SJCRH30 (cell line): Measurements from ENCODE around the gene PREX1. TPM values are rescaled to one million over a fixed set of nuclear protein-coding genes. Genes with fewer than 3 reads are reported as not detected.

Experiments used
- DNase-seq, 2 experiments: peaks; one replicate each; pipeline ENCODE4 v3.0.0-alpha.2; 2015 to 2020
- H3K27ac ChIP-seq: fragments of 250-450 bp; sonication (Bioruptor Pico); 2 replicates; pipeline ENCODE4 v1.5.1; 2020; ENCODE audit warnings: mild to moderate bottlenecking, moderate library complexity
- H3K27me3 ChIP-seq: fragments of 250-450 bp; sonication (Bioruptor Pico); 2 replicates; pipeline ENCODE4 v1.5.1; 2020; ENCODE audit warnings: mild to moderate bottlenecking, moderate library complexity
- H3K36me3 ChIP-seq: fragments of 250-450 bp; sonication (Bioruptor Pico); 2 replicates; pipeline ENCODE4 v1.5.1; 2020; ENCODE audit warnings: mild to moderate bottlenecking, moderate library complexity
- H3K4me1 ChIP-seq: fragments of 250-450 bp; sonication (Bioruptor Pico); 2 replicates; pipeline ENCODE4 v1.5.1; 2020; ENCODE audit warnings: mild to moderate bottlenecking, moderate library complexity
- H3K4me3 ChIP-seq: fragments of 250-450 bp; sonication (Bioruptor Pico); 2 replicates; pipeline ENCODE4 v1.5.1; 2020; ENCODE audit warnings: mild to moderate bottlenecking, moderate library complexity
- H3K9me3 ChIP-seq: fragments of 250-450 bp; sonication (Bioruptor Pico); replicated peaks from 2 replicates; pipeline ENCODE4 v1.5.1; 2020; ENCODE audit warnings: mild to moderate bottlenecking, moderate library complexity
- total RNA-seq: library from RNA; depleted of rRNA; stranded (reverse); fragments of >200 nt; shearing (Covaris generic); gene quantifications from 2 replicates; pipeline ENCODE4 v1.2.3, GENCODE V29; 2014

The PREX1 gene
- total RNA-seq, 1 experiment from 2014 or later = 88.9 TPM

GRCh38 chr20:48659858-48660257 lies 167.9 kb downstream of the PREX1 start:
- Histone ChIP-seq H3K27ac (no peak overlapping the region), H3K4me1 (peaks cover 10% of the 10 kb centered on the region; the same call in 1 of the 2 replicates), H3K36me3 (peaks cover 22% of the 10 kb centered on the region), H3K27me3 (no peaks in the 10 kb centered on the region), H3K9me3 (peaks cover 6% of the 10 kb centered on the region; the same call in 1 of the 2 replicates), H3K4me3 (no peak overlapping the region)
- no peak for DNase-seq

GRCh38 chr20:48658505-48658904 lies 169.3 kb downstream of the PREX1 start:
- no peaks in the 10 kb centered on the region for H3K27me3 ChIP-seq
- peaks cover 32% of the 10 kb centered on the region for H3K36me3 ChIP-seq
- no peak for DNase-seq
- H3K9me3 ChIP-seq = peaks cover 6% of the 10 kb centered on the region; the same call in 1 of the 2 replicates
- H3K27ac ChIP-seq = no peak overlapping the region
- H3K4me1 ChIP-seq = peaks cover 6% of the 10 kb centered on the region; the same call in 1 of the 2 replicates
- H3K4me3 ChIP-seq = no peak overlapping the region

GRCh38 chr20:48658198-48658476 lies 169.7 kb downstream of the PREX1 start:
- H3K27ac ChIP-seq = no peak overlapping the region
- H3K4me1 ChIP-seq = peaks cover 4% of the 10 kb centered on the region; the same call in 1 of the 2 replicates

GRCh38 chr20:48657426-48658197 lies 170.2 kb downstream of the PREX1 start:
- Histone ChIP-seq H3K9me3 (peaks cover 6% of the 10 kb centered on the region; the same call in 1 of the 2 replicates), H3K27ac (no peak overlapping the region), H3K27me3 (no peaks in the 10 kb centered on the region), H3K36me3 (peaks cover 38% of the 10 kb centered on the region), H3K4me3 (no peak overlapping the region), H3K4me1 (no peaks in the 10 kb centered on the region; the same call in 1 of the 2 replicates)
- DNase-seq = peak; percentile 75 to 96

More at GRCh38 chr20:48658198-48658476, 169.7 kb downstream of the PREX1 start:
- Histone ChIP-seq H3K27me3 (no peaks in the 10 kb centered on the region), H3K36me3 (peaks cover 34% of the 10 kb centered on the region), H3K4me3 (no peak overlapping the region), H3K9me3 (peaks cover 6% of the 10 kb centered on the region; the same call in 1 of the 2 replicates)
- DNase-seq = no peak

- peaks cover 6% of the 10 kb centered on the region; the same call in 1 of the 2 replicates for H3K9me3 ChIP-seq
- peaks cover 44% of the 10 kb centered on the region for H3K36me3 ChIP-seq
- H3K4me3 ChIP-seq = no peak overlapping the region
- DNase-seq = peak; percentile 47 to 49
- no peaks in the 10 kb centered on the region for H3K4me1 ChIP-seq
- no peaks in the 10 kb centered on the region for H3K27me3 ChIP-seq
- no peak overlapping the region for H3K27ac ChIP-seq
Observed at GRCh38 chr20:48656661-48657211, 171.1 kb downstream of the PREX1 start.

GRCh38 chr20:48656137-48656536 lies 171.7 kb downstream of the PREX1 start:
- Histone ChIP-seq H3K27ac (no peak overlapping the region), H3K9me3 (peaks cover 6% of the 10 kb centered on the region; the same call in 1 of the 2 replicates), H3K4me1 (no peaks in the 10 kb centered on the region), H3K27me3 (no peaks in the 10 kb centered on the region), H3K36me3 (peaks cover 50% of the 10 kb centered on the region), H3K4me3 (no peak overlapping the region)
- no peak for DNase-seq

GRCh38 chr20:48653706-48654051 lies 174.1 kb downstream of the PREX1 start:
- no peak overlapping the region for H3K27ac ChIP-seq
- H3K36me3 ChIP-seq = peaks cover 62% of the 10 kb centered on the region
- no peaks in the 10 kb centered on the region for H3K27me3 ChIP-seq
- no peaks in the 10 kb centered on the region for H3K9me3 ChIP-seq
- H3K4me1 ChIP-seq = no peaks in the 10 kb centered on the region
- no peak for DNase-seq
- H3K4me3 ChIP-seq = no peak overlapping the region

- H3K27ac ChIP-seq = no peak overlapping the region
- H3K9me3 ChIP-seq = no peaks in the 10 kb centered on the region
- H3K36me3 ChIP-seq = peaks cover 68% of the 10 kb centered on the region
- H3K4me3 ChIP-seq = no peak overlapping the region
- H3K27me3 ChIP-seq = no peaks in the 10 kb centered on the region
- no peaks in the 10 kb centered on the region for H3K4me1 ChIP-seq
- no peak for DNase-seq
Observed at GRCh38 chr20:48652961-48653705, 174.7 kb downstream of the PREX1 start.

- H3K27me3 ChIP-seq = no peaks in the 10 kb centered on the region
- peaks cover 73% of the 10 kb centered on the region for H3K36me3 ChIP-seq
- H3K4me1 ChIP-seq = no peaks in the 10 kb centered on the region
- no peaks in the 10 kb centered on the region for H3K9me3 ChIP-seq
- DNase-seq = no peak
- no peak overlapping the region for H3K4me3 ChIP-seq
- H3K27ac ChIP-seq = no peak overlapping the region
Observed at GRCh38 chr20:48651960-48652359, 175.8 kb downstream of the PREX1 start.

GRCh38 chr20:48651271-48651670 lies 176.5 kb downstream of the PREX1 start:
- no peaks in the 10 kb centered on the region for H3K4me1 ChIP-seq
- DNase-seq = no peak
- no peaks in the 10 kb centered on the region for H3K9me3 ChIP-seq
- H3K27me3 ChIP-seq = no peaks in the 10 kb centered on the region
- no peak overlapping the region for H3K27ac ChIP-seq
- peaks cover 78% of the 10 kb centered on the region for H3K36me3 ChIP-seq
- H3K4me3 ChIP-seq = no peak overlapping the region

- Histone ChIP-seq H3K36me3 (peaks cover 85% of the 10 kb centered on the region), H3K9me3 (no peaks in the 10 kb centered on the region)
Observed at GRCh38 chr20:48649868-48650267, 177.9 kb downstream of the PREX1 start.

GRCh38 chr20:48649104-48649626 lies 178.6 kb downstream of the PREX1 start:
- Histone ChIP-seq H3K4me3 (no peak overlapping the region), H3K27me3 (no peaks in the 10 kb centered on the region), H3K27ac (no peak overlapping the region), H3K9me3 (no peaks in the 10 kb centered on the region), H3K36me3 (peaks cover 86% of the 10 kb centered on the region), H3K4me1 (no peaks in the 10 kb centered on the region)
- DNase-seq = no peak

More at GRCh38 chr20:48649868-48650267, 177.9 kb downstream of the PREX1 start:
- DNase-seq = no peak
- no peaks in the 10 kb centered on the region for H3K4me1 ChIP-seq
- H3K4me3 ChIP-seq = no peak overlapping the region
- H3K27me3 ChIP-seq = no peaks in the 10 kb centered on the region
- H3K27ac ChIP-seq = no peak overlapping the region

- H3K27me3 ChIP-seq = no peaks in the 10 kb centered on the region
- H3K27ac ChIP-seq = no peak overlapping the region
- no peaks in the 10 kb centered on the region for H3K4me1 ChIP-seq
- H3K4me3 ChIP-seq = no peak overlapping the region
- no peaks in the 10 kb centered on the region for H3K9me3 ChIP-seq
- no peak for DNase-seq
- peaks cover 87% of the 10 kb centered on the region for H3K36me3 ChIP-seq
Observed at GRCh38 chr20:48648482-48649051, 179.2 kb downstream of the PREX1 start.

GRCh38 chr20:48647858-48648257 lies 179.9 kb downstream of the PREX1 start:
- Histone ChIP-seq H3K4me3 (no peak overlapping the region), H3K36me3 (peaks cover 87% of the 10 kb centered on the region), H3K27ac (no peak overlapping the region), H3K9me3 (no peaks in the 10 kb centered on the region), H3K27me3 (no peaks in the 10 kb centered on the region), H3K4me1 (no peaks in the 10 kb centered on the region)
- DNase-seq = no peak

- no peaks in the 10 kb centered on the region for H3K4me1 ChIP-seq
- H3K4me3 ChIP-seq = no peak overlapping the region
- no peaks in the 10 kb centered on the region for H3K9me3 ChIP-seq
- peaks cover 84% of the 10 kb centered on the region for H3K36me3 ChIP-seq
- H3K27ac ChIP-seq = no peak overlapping the region
- DNase-seq = no peak
- no peaks in the 10 kb centered on the region for H3K27me3 ChIP-seq
Observed at GRCh38 chr20:48645666-48646065, 182.1 kb downstream of the PREX1 start.
